B cell (primary cell): ENCODE data around the gene HABP4.

Source experiments
- CTCF ChIP-seq: fragments of 200-600 bp; IDR thresholded peaks from one replicate; pipeline ENCODE4 v1.8.0; 2022; ENCODE audit warnings: antibody characterized with exemption, mild to moderate bottlenecking
- EZH2 ChIP-seq: IDR thresholded peaks from 2 replicates; pipeline ENCODE4 v1.6.1; 2012; ENCODE audit warnings: borderline replicate concordance, low read depth, mild to moderate bottlenecking, moderate library complexity, low read length; ENCODE audit not compliant: insufficient read depth, poor library complexity, severe bottlenecking

DNA sequence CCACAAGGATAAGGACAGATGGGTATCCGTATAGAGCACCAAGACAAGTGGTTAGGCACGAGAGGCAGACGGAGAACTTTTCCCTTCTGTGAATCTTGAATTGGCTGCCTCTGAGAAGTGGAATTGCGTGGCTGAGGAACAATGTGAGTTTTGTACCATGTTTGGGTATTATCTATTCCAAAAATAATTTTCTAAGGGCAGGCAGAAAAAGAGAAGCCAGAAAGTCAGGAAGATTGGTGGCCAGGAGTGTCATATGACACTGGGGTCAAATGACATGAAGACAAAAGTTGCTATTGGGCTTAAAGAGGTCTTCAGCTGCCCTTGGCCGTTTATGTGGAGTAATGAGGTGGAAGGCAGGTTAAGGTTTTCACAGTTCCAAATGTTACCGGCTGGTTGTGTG lies 14.5 kb downstream of the HABP4 start:
- TF ChIP-seq CTCF (no peak), EZH2 (no peak)
